CD4-positive, alpha-beta T cell (primary cell): ENCODE measurements around the gene PSG4. TPM values are rescaled to one million over a fixed set of nuclear protein-coding genes. Genes with fewer than 3 reads are reported as not detected.
"Not testable (repeated sequence)": the region's sequence is repeated elsewhere in the genome, so short reads cannot be mapped to it uniquely, and the experiment has no call there.

Experiments
- ATAC-seq: fragments of 200-7000 bp; cut with Tn5 transposase; one replicate; pipeline ENCODE4 v1.10.0; 2022; ENCODE audit warnings: mild to moderate bottlenecking; ENCODE audit not compliant: poor library complexity
- CTCF ChIA-PET: fragments of 350-600 bp; sonication (Branson Sonifier 250); formaldehyde crosslinking; loops from one replicate; lab custom pipeline; 2021; ENCODE audit warnings: antibody characterized with exemption, inconsistent platforms; lab: Charles Lee
- POLR2A ChIA-PET: fragments of 350-600 bp; sonication (Branson Sonifier 250); formaldehyde crosslinking; loops from one replicate; lab custom pipeline; 2021; ENCODE audit warnings: antibody characterized with exemption, inconsistent platforms; lab: Charles Lee
- DNase-seq, 14 experiments: peaks; one replicate each; pipeline ENCODE4 v3.0.0-alpha.2; 2013 to 2020; ENCODE audit warnings: mixed read lengths in 2 of 14
- H3K27ac ChIP-seq, 2 donors: one replicate each; pipeline versions ENCODE4 v1.5.1 to v1.7.0; 2013; ENCODE audit warnings: low read length in 2 of 2, low read depth in 1 of 2, mild to moderate bottlenecking in 1 of 2
- H3K27me3 ChIP-seq, 2 experiments: 1 replicate in 1 of 2; 2 replicates in 1 of 2; pipeline versions ENCODE4 v1.6.1 to v1.7.0; 2013; ENCODE audit warnings: low read length in 2 of 2, control low read depth in 1 of 2, mild to moderate bottlenecking in 1 of 2, moderate library complexity in 1 of 2; ENCODE audit not compliant: insufficient read depth in 2 of 2, control insufficient read depth in 1 of 2
- H3K36me3 ChIP-seq: one replicate; pipeline ENCODE4 v1.6.1; 2013; ENCODE audit warnings: low read length, control low read depth; ENCODE audit not compliant: insufficient read depth
- H3K4me1 ChIP-seq: one replicate; pipeline ENCODE4 v1.6.1; 2013; ENCODE audit warnings: low read length, control low read depth; ENCODE audit not compliant: insufficient read depth
- H3K4me3 ChIP-seq: one replicate; pipeline ENCODE4 v1.5.1; 2013; ENCODE audit warnings: mild to moderate bottlenecking, low read length, moderate library complexity
- H3K9me3 ChIP-seq, 2 experiments: 1 replicate in 1 of 2; 2 replicates in 1 of 2; pipeline versions ENCODE4 v1.6.1 to v1.7.0; 2013; ENCODE audit warnings: low read length in 2 of 2, mild to moderate bottlenecking in 2 of 2, control low read depth in 1 of 2, moderate library complexity in 1 of 2; ENCODE audit not compliant: control insufficient read depth in 1 of 2, insufficient read depth in 1 of 2
- H3K27ac Mint-ChIP-seq: one replicate; pipeline ENCODE4 v1.8.0; 2020; ENCODE audit warnings: mixed read lengths
- H3K27me3 Mint-ChIP-seq: one replicate; pipeline ENCODE4 v1.8.0; 2021; ENCODE audit warnings: mixed read lengths
- H3K36me3 Mint-ChIP-seq: one replicate; pipeline ENCODE4 v1.8.0; 2021; ENCODE audit warnings: low read depth, mixed read lengths
- H3K4me1 Mint-ChIP-seq: one replicate; pipeline ENCODE4 v1.8.0; 2021; ENCODE audit warnings: low read depth, mixed read lengths
- H3K4me3 Mint-ChIP-seq: one replicate; pipeline ENCODE4 v1.8.0; 2020; ENCODE audit warnings: mild to moderate bottlenecking, mixed read lengths
- H3K9me3 Mint-ChIP-seq: one replicate; pipeline ENCODE4 v1.8.0; 2020; ENCODE audit warnings: mixed read lengths
- intact Hi-C, 2 experiments: fragments of 100-400 bp; cut with DNase I in 1 of 2; cut with micrococcal nuclease in 1 of 2; formaldehyde crosslinking; loops; one replicate each; pipeline versions ENCODE4 v1.15.1 to v1.9.0; 2023 to 2025; cut with DNase I, micrococcal nuclease
- total RNA-seq, 174 experiments: library from RNA in 2 of 174; stranded (reverse) in 2 of 174; gene quantifications; one replicate each; pipeline ENCODE4 v1.2.3 and lab custom pipeline; 2021 to 2026
- TF ChIP-seq, protein P1 (sequence below): fragments of 200-600 bp; IDR thresholded peaks from one replicate; pipeline ENCODE4 v1.8.0; 2022; ENCODE audit warnings: antibody characterized with exemption, mild to moderate bottlenecking

PSG4 gene
- total RNA-seq, 2 experiments from 2014 or later: not detected

GRCh38 chr19:43207991-43208390, 2.6 kb upstream of the PSG4 start:
- Histone ChIP-seq H3K9me3 (no peaks in the 10 kb centered on the region), H3K4me3 (no peak overlapping the region), H3K4me1 (no peaks in the 10 kb centered on the region), H3K27me3 (no peaks in the 10 kb centered on the region), H3K36me3 (no peaks in the 10 kb centered on the region), H3K27ac (no peak overlapping the region)
- H3K4me1 Mint-ChIP-seq: no peaks in the 10 kb centered on the region
- DNase-seq (no peak), ATAC-seq (no peak)
- H3K4me3 Mint-ChIP-seq: no peak overlapping the region
- no peaks in the 10 kb centered on the region for H3K36me3 Mint-ChIP-seq
- H3K27me3 Mint-ChIP-seq: peaks cover 29% of the 10 kb centered on the region
- no peak overlapping the region for H3K27ac Mint-ChIP-seq
- CTCF ChIA-PET: no interaction called here
- TF ChIP-seq, protein P1, sequence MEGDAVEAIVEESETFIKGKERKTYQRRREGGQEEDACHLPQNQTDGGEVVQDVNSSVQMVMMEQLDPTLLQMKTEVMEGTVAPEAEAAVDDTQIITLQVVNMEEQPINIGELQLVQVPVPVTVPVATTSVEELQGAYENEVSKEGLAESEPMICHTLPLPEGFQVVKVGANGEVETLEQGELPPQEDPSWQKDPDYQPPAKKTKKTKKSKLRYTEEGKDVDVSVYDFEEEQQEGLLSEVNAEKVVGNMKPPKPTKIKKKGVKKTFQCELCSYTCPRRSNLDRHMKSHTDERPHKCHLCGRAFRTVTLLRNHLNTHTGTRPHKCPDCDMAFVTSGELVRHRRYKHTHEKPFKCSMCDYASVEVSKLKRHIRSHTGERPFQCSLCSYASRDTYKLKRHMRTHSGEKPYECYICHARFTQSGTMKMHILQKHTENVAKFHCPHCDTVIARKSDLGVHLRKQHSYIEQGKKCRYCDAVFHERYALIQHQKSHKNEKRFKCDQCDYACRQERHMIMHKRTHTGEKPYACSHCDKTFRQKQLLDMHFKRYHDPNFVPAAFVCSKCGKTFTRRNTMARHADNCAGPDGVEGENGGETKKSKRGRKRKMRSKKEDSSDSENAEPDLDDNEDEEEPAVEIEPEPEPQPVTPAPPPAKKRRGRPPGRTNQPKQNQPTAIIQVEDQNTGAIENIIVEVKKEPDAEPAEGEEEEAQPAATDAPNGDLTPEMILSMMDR: no peak
- intact Hi-C loops: no loop called here
- no peaks in the 10 kb centered on the region for H3K9me3 Mint-ChIP-seq
- POLR2A ChIA-PET: no interaction called here

GRCh38 chr19:43207174-43207573, 1.7 kb upstream of the PSG4 start:
- H3K4me3 ChIP-seq, H3K27ac Mint-ChIP-seq, H3K9me3 Mint-ChIP-seq, H3K4me1 Mint-ChIP-seq, H3K27me3 ChIP-seq, H3K36me3 ChIP-seq, intact Hi-C loops, H3K4me1 ChIP-seq, H3K27ac ChIP-seq, CTCF ChIA-PET, H3K36me3 Mint-ChIP-seq, H3K4me3 Mint-ChIP-seq, ATAC-seq, POLR2A ChIA-PET, H3K9me3 ChIP-seq: not testable (repeated sequence)
- peaks cover 29% of the 10 kb centered on the region for H3K27me3 Mint-ChIP-seq
- DNase-seq: peak in 4 of 14 experiments; percentile 5 to 46 (median 9)

DNA sequence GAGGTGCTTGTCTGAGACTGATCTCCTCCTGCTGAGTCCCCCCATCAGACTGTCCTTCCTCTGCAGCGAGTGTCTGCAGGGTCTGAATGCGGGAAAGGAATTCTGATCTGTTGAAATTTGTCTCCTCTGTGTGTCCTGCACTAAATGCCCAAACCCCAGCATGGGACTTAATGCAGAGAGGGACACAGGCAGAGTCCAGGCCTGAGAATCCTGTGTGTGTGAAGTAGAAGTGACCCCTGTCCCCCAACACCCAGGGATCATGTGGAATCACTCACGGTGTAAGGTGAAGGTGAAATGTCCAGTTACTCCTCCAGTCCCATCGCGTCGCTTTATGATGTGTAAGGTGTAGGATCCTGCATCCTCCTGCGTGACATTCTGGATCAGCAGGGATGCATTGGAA, 1.8 kb downstream of the PSG4 start:
- H3K9me3 Mint-ChIP-seq, DNase-seq, H3K36me3 ChIP-seq, CTCF ChIA-PET, H3K27me3 ChIP-seq, H3K27ac ChIP-seq, H3K4me1 ChIP-seq, H3K27ac Mint-ChIP-seq, H3K4me3 ChIP-seq, H3K36me3 Mint-ChIP-seq, H3K4me1 Mint-ChIP-seq, POLR2A ChIA-PET, ATAC-seq, H3K27me3 Mint-ChIP-seq, H3K4me3 Mint-ChIP-seq, H3K9me3 ChIP-seq: not testable (repeated sequence)
- intact Hi-C loops: loop anchor here (5.0 kb wide), 2 partner anchors 319 to 441 kb away; no protein-coding TSS in a partner anchor

- H3K27ac Mint-ChIP-seq, CTCF ChIA-PET, H3K36me3 Mint-ChIP-seq, H3K9me3 Mint-ChIP-seq, H3K4me1 Mint-ChIP-seq, H3K4me1 ChIP-seq, H3K27me3 Mint-ChIP-seq, H3K36me3 ChIP-seq, H3K27ac ChIP-seq, H3K9me3 ChIP-seq, ATAC-seq, H3K4me3 ChIP-seq, H3K4me3 Mint-ChIP-seq, DNase-seq, H3K27me3 ChIP-seq, POLR2A ChIA-PET: not testable (repeated sequence)
- intact Hi-C loops: loop anchor here (5.0 kb wide), 2 partner anchors 320 to 440 kb away; no protein-coding TSS in a partner anchor
Observed at GRCh38 chr19:43201891-43202290, 3.5 kb downstream of the PSG4 start.

GRCh38 chr19:43201337-43201801, 4.1 kb downstream of the PSG4 start:
- ATAC-seq, H3K4me3 Mint-ChIP-seq, CTCF ChIA-PET, H3K9me3 Mint-ChIP-seq, POLR2A ChIA-PET, H3K9me3 ChIP-seq, H3K4me1 ChIP-seq, H3K36me3 ChIP-seq, H3K27me3 Mint-ChIP-seq, H3K27me3 ChIP-seq, H3K36me3 Mint-ChIP-seq, H3K4me3 ChIP-seq, H3K27ac Mint-ChIP-seq, DNase-seq, H3K4me1 Mint-ChIP-seq, H3K27ac ChIP-seq: not testable (repeated sequence)
- intact Hi-C loops: loop anchor here (5.0 kb wide), 2 partner anchors 321 to 439 kb away; no protein-coding TSS in a partner anchor

DNA sequence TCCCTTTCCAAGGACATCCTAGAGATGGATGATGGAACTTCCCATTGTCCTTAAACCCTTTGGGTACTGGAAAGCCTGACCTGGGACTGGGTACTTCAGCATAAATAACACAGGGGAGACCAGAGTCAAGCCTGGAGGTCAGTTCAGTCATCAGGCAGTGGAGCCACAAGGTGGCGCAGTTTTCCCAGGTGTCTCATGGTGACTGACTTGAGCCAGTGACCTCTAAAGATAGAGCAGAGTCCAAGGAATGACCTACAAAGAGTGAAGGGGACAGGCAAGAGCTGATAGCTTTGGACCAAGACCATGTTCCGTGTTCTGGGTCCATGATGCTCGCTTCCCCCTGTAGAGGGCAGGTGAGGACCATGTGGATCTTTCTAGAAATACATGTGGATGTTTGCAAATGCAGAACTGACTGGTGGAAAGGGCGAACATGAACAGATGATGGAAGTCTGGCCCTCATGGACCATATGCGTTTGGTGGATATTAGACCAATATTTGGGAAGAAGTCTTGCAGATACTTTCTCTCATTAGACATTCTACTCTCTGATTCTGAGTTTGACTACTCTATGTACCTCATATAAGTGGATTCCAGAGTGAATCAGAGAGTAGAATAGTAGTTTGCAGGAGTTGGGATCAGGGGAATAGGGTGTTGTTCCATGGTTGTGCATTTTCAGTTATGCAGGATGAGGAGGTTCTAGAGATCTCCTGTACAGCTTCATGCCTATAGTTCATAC, 6.6 kb downstream of the PSG4 start:
- peaks cover 14% of the 10 kb centered on the region for H3K27me3 Mint-ChIP-seq
- CTCF ChIA-PET, H3K4me3 ChIP-seq, H3K9me3 Mint-ChIP-seq, POLR2A ChIA-PET, ATAC-seq, H3K4me1 Mint-ChIP-seq, H3K27me3 ChIP-seq, H3K4me1 ChIP-seq, H3K9me3 ChIP-seq, H3K27ac Mint-ChIP-seq, DNase-seq, H3K36me3 Mint-ChIP-seq, H3K36me3 ChIP-seq, H3K4me3 Mint-ChIP-seq, intact Hi-C loops, H3K27ac ChIP-seq: not testable (repeated sequence)
